Measurements from ENCODE around the gene C19orf38. TPM values are rescaled to one million over a fixed set of nuclear protein-coding genes. Genes with fewer than 3 reads are reported as not detected.

C19orf38 gene
- total RNA-seq, 2 experiments from 2014 or later: 5.2 to 7.5 TPM

DNA sequence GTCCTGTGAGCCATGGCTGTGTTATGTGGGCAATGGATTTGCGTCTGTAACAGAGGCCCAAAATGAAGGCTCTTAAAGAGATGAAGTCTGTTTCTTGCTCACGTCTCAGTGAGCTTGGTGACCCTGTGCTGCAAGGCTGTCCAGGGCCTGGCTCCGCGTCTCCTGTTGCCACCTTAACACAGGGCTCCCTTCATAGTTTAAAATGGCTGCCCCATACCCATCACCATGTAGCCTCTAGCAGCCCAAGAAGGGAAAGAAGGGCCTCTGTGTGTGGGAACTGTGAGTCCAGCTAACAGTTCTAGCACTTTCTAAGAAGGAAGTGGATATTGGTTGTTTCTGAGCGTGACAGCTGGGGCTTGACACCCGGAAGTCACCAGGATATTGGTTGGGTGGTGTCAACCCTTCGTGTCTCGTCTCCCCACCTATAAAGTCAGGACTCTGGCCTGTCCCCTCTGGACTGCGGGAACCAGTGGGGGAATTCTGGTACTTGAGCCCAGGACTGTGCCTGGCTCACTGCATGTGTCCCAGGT is 33.1 kb upstream of the C19orf38 start:
- no peaks in the 10 kb centered on the region for H3K9me3 ChIP-seq (ENCODE audit: low read length)
- no peak overlapping the region for H3K4me3 ChIP-seq (ENCODE audit: low read depth, low read length, poor library complexity, severe bottlenecking)
- no peak overlapping the region for H3K27ac ChIP-seq (ENCODE audit: low read depth, low read length, poor library complexity, severe bottlenecking)
- CTCF ChIA-PET (ENCODE audit: unreplicated experiment): no interaction called here
- no peak overlapping the region for H2AFZ ChIP-seq (ENCODE audit: low read length)
- peaks cover 19% of the 10 kb centered on the region for H3K36me3 ChIP-seq (ENCODE audit: insufficient read depth, low read length)
- no peaks in the 10 kb centered on the region for H3K79me2 ChIP-seq (ENCODE audit: insufficient read depth, low read depth, low read length)
- no TSS peak for BruUV-seq (replicated peaks)
- no peak overlapping the region for H3K4me2 ChIP-seq (ENCODE audit: low read length)
- no peak for DNase-seq (ENCODE audit: low spot score)
- no peaks in the 10 kb centered on the region for H4K20me1 ChIP-seq (ENCODE audit: insufficient read depth, low read length)
- POLR2A ChIA-PET: interaction anchor here (0.8 kb wide), 1 partner anchor 113 kb away, joined by 3 read pairs; the partner anchor contains the start of gene QTRT1
- intact Hi-C loops (cut with micrococcal nuclease; ENCODE audit: unreplicated experiment): no loop called here
- no peaks in the 10 kb centered on the region for H3K9me2 ChIP-seq (ENCODE audit: insufficient read depth, low read length)
- no peaks in the 10 kb centered on the region for H3K4me1 ChIP-seq (ENCODE audit: insufficient read depth, low read length, poor library complexity, severe bottlenecking)
- TF ChIP-seq EZH2phosphoT487 (IDR thresholded peaks at IDR 0.05; ENCODE audit: borderline replicate concordance, low read depth, low read length): no peak
- TF ChIP-seq, protein P1, sequence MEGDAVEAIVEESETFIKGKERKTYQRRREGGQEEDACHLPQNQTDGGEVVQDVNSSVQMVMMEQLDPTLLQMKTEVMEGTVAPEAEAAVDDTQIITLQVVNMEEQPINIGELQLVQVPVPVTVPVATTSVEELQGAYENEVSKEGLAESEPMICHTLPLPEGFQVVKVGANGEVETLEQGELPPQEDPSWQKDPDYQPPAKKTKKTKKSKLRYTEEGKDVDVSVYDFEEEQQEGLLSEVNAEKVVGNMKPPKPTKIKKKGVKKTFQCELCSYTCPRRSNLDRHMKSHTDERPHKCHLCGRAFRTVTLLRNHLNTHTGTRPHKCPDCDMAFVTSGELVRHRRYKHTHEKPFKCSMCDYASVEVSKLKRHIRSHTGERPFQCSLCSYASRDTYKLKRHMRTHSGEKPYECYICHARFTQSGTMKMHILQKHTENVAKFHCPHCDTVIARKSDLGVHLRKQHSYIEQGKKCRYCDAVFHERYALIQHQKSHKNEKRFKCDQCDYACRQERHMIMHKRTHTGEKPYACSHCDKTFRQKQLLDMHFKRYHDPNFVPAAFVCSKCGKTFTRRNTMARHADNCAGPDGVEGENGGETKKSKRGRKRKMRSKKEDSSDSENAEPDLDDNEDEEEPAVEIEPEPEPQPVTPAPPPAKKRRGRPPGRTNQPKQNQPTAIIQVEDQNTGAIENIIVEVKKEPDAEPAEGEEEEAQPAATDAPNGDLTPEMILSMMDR (conservative IDR thresholded peaks at IDR 0.05; ENCODE audit: low read length): no peak

DNA sequence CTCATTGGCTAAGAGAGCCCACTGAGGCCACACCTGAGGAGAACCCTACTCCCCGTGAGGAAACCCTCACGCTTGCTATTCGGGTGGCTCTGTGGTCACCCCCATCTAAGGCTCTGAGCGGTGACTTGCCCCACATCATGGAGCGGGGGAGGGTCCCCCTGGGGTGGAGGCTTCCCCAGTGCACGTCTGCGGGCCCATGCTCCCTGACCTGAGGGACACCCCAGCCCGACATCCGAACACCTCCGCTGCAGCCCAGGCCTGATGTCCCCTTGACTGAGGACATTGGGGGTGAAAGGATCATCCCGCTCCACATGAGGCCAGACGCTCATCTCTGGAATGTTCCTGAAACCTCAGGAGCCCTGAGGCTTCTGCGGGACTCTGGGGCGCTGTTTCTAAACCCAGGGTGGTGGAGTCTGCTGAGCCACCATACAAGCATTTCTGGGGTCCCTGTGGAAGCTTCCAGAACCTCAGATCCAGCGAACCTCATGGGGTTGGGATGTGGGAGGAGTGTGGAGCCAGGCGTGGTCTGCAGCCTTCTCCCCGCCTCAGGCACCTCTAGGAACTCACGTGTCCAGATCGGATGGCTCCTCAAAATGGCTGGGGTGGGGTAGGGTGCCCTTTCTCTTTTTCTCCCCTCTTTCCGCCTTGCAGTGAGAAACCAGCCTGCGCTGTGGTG is 32.1 kb upstream of the C19orf38 start:
- Histone ChIP-seq H3K79me2 (ENCODE audit: insufficient read depth, low read depth, low read length) (no peaks in the 10 kb centered on the region), H2AFZ (ENCODE audit: low read length) (no peak overlapping the region), H4K20me1 (ENCODE audit: insufficient read depth, low read length) (no peaks in the 10 kb centered on the region), H3K36me3 (ENCODE audit: insufficient read depth, low read length) (peaks cover 29% of the 10 kb centered on the region), H3K4me3 (ENCODE audit: low read depth, low read length, poor library complexity, severe bottlenecking) (no peak overlapping the region), H3K4me1 (ENCODE audit: insufficient read depth, low read length, poor library complexity, severe bottlenecking) (no peaks in the 10 kb centered on the region), H3K4me2 (ENCODE audit: low read length) (no peak overlapping the region), H3K27ac (ENCODE audit: low read depth, low read length, poor library complexity, severe bottlenecking) (no peak overlapping the region), H3K9me2 (ENCODE audit: insufficient read depth, low read length) (no peaks in the 10 kb centered on the region), H3K9me3 (ENCODE audit: low read length) (no peaks in the 10 kb centered on the region)
- no peak for DNase-seq (ENCODE audit: low spot score)
- intact Hi-C loops (cut with micrococcal nuclease; ENCODE audit: unreplicated experiment): no loop called here
- no TSS peak for BruUV-seq (replicated peaks)
- TF ChIP-seq, protein P1 (conservative IDR thresholded peaks at IDR 0.05; ENCODE audit: low read length): no peak
- TF ChIP-seq EZH2phosphoT487 (IDR thresholded peaks at IDR 0.05; ENCODE audit: borderline replicate concordance, low read depth, low read length): no peak
- CTCF ChIA-PET (ENCODE audit: unreplicated experiment): no interaction called here
- POLR2A ChIA-PET: no interaction called here

DNA sequence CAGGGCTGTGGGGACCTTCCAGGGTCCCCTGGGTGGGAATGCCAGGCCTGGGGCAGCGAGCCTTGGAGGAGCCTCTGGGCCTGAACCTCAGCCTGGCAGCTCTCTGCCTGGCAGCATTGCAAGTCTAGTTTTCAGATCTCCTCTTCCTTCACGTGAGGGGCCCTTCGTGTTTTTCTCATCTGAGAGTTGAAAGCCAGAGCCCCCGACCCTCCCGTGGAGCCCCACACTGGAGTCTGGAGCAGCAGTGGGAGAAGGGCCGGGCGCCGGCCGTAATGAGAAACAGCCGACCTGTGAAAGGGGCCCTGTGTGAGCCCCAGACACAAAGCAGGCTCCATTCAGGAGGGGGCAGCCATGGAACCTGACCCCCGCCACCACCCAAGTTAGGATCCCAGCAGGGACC is 31.5 kb upstream of the C19orf38 start:
- Histone ChIP-seq H3K9me2 (ENCODE audit: insufficient read depth, low read length) (no peaks in the 10 kb centered on the region), H2AFZ (ENCODE audit: low read length) (no peak overlapping the region), H4K20me1 (ENCODE audit: insufficient read depth, low read length) (no peaks in the 10 kb centered on the region), H3K9me3 (ENCODE audit: low read length) (no peaks in the 10 kb centered on the region), H3K4me3 (ENCODE audit: low read depth, low read length, poor library complexity, severe bottlenecking) (no peak overlapping the region), H3K4me1 (ENCODE audit: insufficient read depth, low read length, poor library complexity, severe bottlenecking) (no peaks in the 10 kb centered on the region), H3K36me3 (ENCODE audit: insufficient read depth, low read length) (peaks cover 32% of the 10 kb centered on the region), H3K27ac (ENCODE audit: low read depth, low read length, poor library complexity, severe bottlenecking) (no peak overlapping the region), H3K79me2 (ENCODE audit: insufficient read depth, low read depth, low read length) (no peaks in the 10 kb centered on the region), H3K4me2 (ENCODE audit: low read length) (no peak overlapping the region)
- no peak for DNase-seq (ENCODE audit: low spot score)
- BruUV-seq (replicated peaks): no TSS peak
- TF ChIP-seq EZH2phosphoT487 (IDR thresholded peaks at IDR 0.05; ENCODE audit: borderline replicate concordance, low read depth, low read length): no peak
- TF ChIP-seq, protein P1 (conservative IDR thresholded peaks at IDR 0.05; ENCODE audit: low read length): no peak
- ChIA-PET CTCF (ENCODE audit: unreplicated experiment) (no interaction called here), POLR2A (no interaction called here)
- intact Hi-C loops (cut with micrococcal nuclease; ENCODE audit: unreplicated experiment): no loop called here

All from OCI-LY7 (cell line).